K562 (cell line): ENCODE results near the gene PAX5. TPM values are rescaled to one million over a fixed set of nuclear protein-coding genes. Genes with fewer than 3 reads are reported as not detected.
A peak's percentile ranks its signal among the peaks of the same experiment; 100 is the strongest.

ENCODE experiments used
- ATAC-seq: fragments of 200-7000 bp; cut with Tn5 transposase; 3 replicates; pipeline ENCODE4 v1.9.1; 2020; ENCODE audit warnings: moderate library complexity
- BruUV-seq: library from RNA; stranded (reverse); fragments of 400-500 nt; replicated peaks from 2 replicates; lab custom pipeline; 2021; lab: Mats Ljungman, UMichigan
- CTCF ChIA-PET: fragments of 300-600 bp; formaldehyde crosslinking; extraction: SDS; loops from one replicate; lab custom pipeline; 2021; ENCODE audit warnings: low intra/inter-chr PET ratio; lab: Yijun Ruan, JAX
- POLR2A ChIA-PET: fragments of 300-600, 350-650 bp; sonication (Branson Sonifier 250); formaldehyde crosslinking; extraction: SDS; loops from one replicate; lab custom pipeline; 2021; ENCODE audit warnings: antibody characterized with exemption, inconsistent platforms; lab: Yijun Ruan, JAX
- DNase-seq, 4 experiments: peaks; one replicate each; pipeline versions ENCODE4 v3.0.0 to v3.0.0-alpha.2; 2011 to 2018; ENCODE audit warnings: low spot score in 3 of 4, mixed read lengths in 3 of 4; ENCODE audit errors: extremely low read depth in 1 of 4
- FAIRE-seq: peaks from 2 replicates; lab custom pipeline; 2011; peaks lifted over from hg19 to GRCh38; lab: Jason Lieb, UNC
- H2AFZ ChIP-seq: 2 replicates; pipeline ENCODE4 v1.6.0; 2011; ENCODE audit warnings: low read depth, low read length, control low read depth, inconsistent platforms
- H3K27ac ChIP-seq: fragments of 200-600 bp; 3 replicates; pipeline ENCODE4 v1.8.0; 2011; ENCODE audit warnings: low read depth, mild to moderate bottlenecking, control low read depth, inconsistent platforms, low read length, moderate library complexity, mixed read lengths; ENCODE audit errors: extremely low read depth
- H3K27me3 ChIP-seq, 2 experiments: fragments of 300-600 bp in 1 of 2; 2 replicates in 1 of 2; 3 replicates in 1 of 2; pipeline versions ENCODE4 v1.6.0 to v1.8.0; 2011; ENCODE audit warnings: inconsistent platforms in 2 of 2, low read length in 2 of 2, mild to moderate bottlenecking in 1 of 2, mixed read lengths in 1 of 2, moderate library complexity in 1 of 2; ENCODE audit not compliant: control insufficient read depth in 2 of 2, insufficient read depth in 2 of 2
- H3K36me3 ChIP-seq: fragments of 300-600 bp; 3 replicates; pipeline ENCODE4 v1.8.0; 2011; ENCODE audit warnings: mild to moderate bottlenecking, low read length, inconsistent platforms; ENCODE audit not compliant: control insufficient read depth, insufficient read depth
- H3K4me1 ChIP-seq, 2 experiments: fragments of 200-600 bp in 1 of 2; replicated peaks in 1 of 2; 2 replicates in 1 of 2; 3 replicates in 1 of 2; pipeline versions ENCODE4 v1.5.1 to v1.8.0; 2011; ENCODE audit warnings: inconsistent platforms in 2 of 2, low read length in 2 of 2, mild to moderate bottlenecking in 1 of 2, mixed read lengths in 1 of 2, moderate library complexity in 1 of 2; ENCODE audit not compliant: control insufficient read depth in 2 of 2, insufficient read depth in 2 of 2
- H3K4me2 ChIP-seq: 2 replicates; pipeline ENCODE4 v1.6.1; 2011; ENCODE audit warnings: low read length, control low read depth, inconsistent platforms, mixed read lengths; ENCODE audit not compliant: insufficient read depth
- H3K4me3 ChIP-seq: fragments of 200-600 bp; sonication (generic), shearing (Covaris generic); 2 replicates; pipeline ENCODE4 v1.5.1; 2016; ENCODE audit warnings: control low read depth, inconsistent platforms
- H3K79me2 ChIP-seq: fragments of 200-600 bp; 3 replicates; pipeline ENCODE4 v1.8.0; 2011; ENCODE audit warnings: low read length, inconsistent platforms; ENCODE audit not compliant: control insufficient read depth, insufficient read depth
- H3K9ac ChIP-seq, 2 experiments: 2 replicates each; pipeline versions ENCODE4 v1.6.0 to v1.6.1; 2011; ENCODE audit warnings: low read depth in 2 of 2, low read length in 2 of 2, control low read depth in 1 of 2, inconsistent platforms in 1 of 2, mild to moderate bottlenecking in 1 of 2, mixed read lengths in 1 of 2; ENCODE audit not compliant: insufficient read depth in 1 of 2
- H3K9me1 ChIP-seq: one replicate; pipeline ENCODE4 v1.6.0; 2011; ENCODE audit warnings: inconsistent platforms, mild to moderate bottlenecking, low read length, moderate library complexity; ENCODE audit not compliant: control insufficient read depth, insufficient read depth
- H3K9me3 ChIP-seq: replicated peaks from 2 replicates; pipeline ENCODE4 v1.5.1; 2011; ENCODE audit warnings: low read depth, low read length, inconsistent platforms; ENCODE audit not compliant: control insufficient read depth, insufficient read depth
- H4K20me1 ChIP-seq: replicated peaks from 2 replicates; pipeline ENCODE4 v1.6.1; 2011; ENCODE audit warnings: low read length, inconsistent platforms, mixed read lengths; ENCODE audit not compliant: control insufficient read depth, insufficient read depth
- C11orf30 ChIP-seq: fragments of 450-650 bp; IDR thresholded peaks from 2 replicates; pipeline ENCODE4 v1.6.1; 2016; ENCODE audit warnings: low read depth, mild to moderate bottlenecking
- CCNT2 ChIP-seq: IDR thresholded peaks from 2 replicates; pipeline ENCODE4 v1.6.1; 2011; ENCODE audit warnings: borderline replicate concordance, low read depth, mild to moderate bottlenecking, moderate library complexity, mixed read lengths, low read length; ENCODE audit not compliant: insufficient read length; ENCODE audit errors: extremely low read depth
- CGGBP1 ChIP-seq: fragments of 250-450 bp; sonication (Bioruptor Pico); IDR thresholded peaks from 2 replicates; pipeline ENCODE4 v1.9.0; 2021; ENCODE audit warnings: mild to moderate bottlenecking
- CTCFL ChIP-seq: IDR thresholded peaks from 2 replicates; pipeline ENCODE4 v1.6.1; 2011; ENCODE audit warnings: borderline replicate concordance, low read depth, mild to moderate bottlenecking, moderate library complexity, low read length; ENCODE audit not compliant: insufficient read depth, poor library complexity, severe bottlenecking
- ELK1 ChIP-seq: sonication (generic); formaldehyde crosslinking; IDR thresholded peaks from 2 replicates; pipeline ENCODE4 v1.8.1; 2022; ENCODE audit warnings: missing genetic modification reagents
- GTF2A2 ChIP-seq: IDR thresholded peaks from 2 replicates; pipeline ENCODE4 v1.6.1; 2016; ENCODE audit warnings: mild to moderate bottlenecking, missing genetic modification characterization, missing compliant biosample characterization
- HMBOX1 ChIP-seq: sonication (generic); IDR thresholded peaks from 2 replicates; pipeline ENCODE4 v1.6.1; 2016
- MAX ChIP-seq: sonication (generic); formaldehyde crosslinking; IDR thresholded peaks from 2 replicates; pipeline ENCODE4 v1.9.0; 2022; ENCODE audit warnings: mild to moderate bottlenecking, missing genetic modification reagents
- NFXL1 ChIP-seq: fragments of 450-650 bp; formaldehyde crosslinking; IDR thresholded peaks from 2 replicates; pipeline ENCODE4 v1.4.0; 2021; ENCODE audit warnings: mild to moderate bottlenecking
- RAD21 ChIP-seq, 2 experiments: fragments of 250-450 bp in 1 of 2; fragments of 450-650 bp in 1 of 2; sonication (Bioruptor Pico) in 1 of 2; formaldehyde crosslinking in 1 of 2; IDR thresholded peaks in 1 of 2; conservative IDR thresholded peaks in 1 of 2; 2 replicates each; pipeline versions ENCODE4 v1.4.0 to v1.8.0; 2020 to 2022; ENCODE audit warnings: mild to moderate bottlenecking in 2 of 2, moderate library complexity in 1 of 2
- SMC3 ChIP-seq: conservative IDR thresholded peaks from 2 replicates; pipeline ENCODE4 v1.6.1; 2011; ENCODE audit warnings: low read depth, low read length, improper control_type of control experiment; ENCODE audit not compliant: insufficient read depth
- ZBTB34 ChIP-seq: fragments of 250-450 bp; sonication (Bioruptor Pico); IDR thresholded peaks from 2 replicates; pipeline ENCODE4 v1.8.0; 2021; ENCODE audit warnings: mild to moderate bottlenecking, moderate library complexity
- ZNF696 ChIP-seq: fragments of 250-450 bp; sonication (Bioruptor Pico); conservative IDR thresholded peaks from 2 replicates; pipeline ENCODE4 v1.4.0; 2020; ENCODE audit warnings: mild to moderate bottlenecking, moderate library complexity
- WGBS: fragments of 100-300 bp; shearing (Covaris generic); methylation state at CpG from one replicate; pipeline ENCODE4 v1.1.6; 2016; ENCODE audit warnings: low coverage, mixed read lengths; ENCODE audit not compliant: insufficient coverage; ENCODE audit errors: missing lambda C conversion rate; 5-methylcytosine and 5-hydroxymethylcytosine counted together
- in situ Hi-C: fragments of 300-500 bp; cut with MboI; formaldehyde crosslinking; loops from 4 replicates; pipeline ENCODE4 v1.15.0; 2018; ENCODE audit warnings: inconsistent platforms, mixed read lengths
- intact Hi-C: fragments of 100-400 bp; cut with micrococcal nuclease; formaldehyde crosslinking; loops from 2 replicates; pipeline ENCODE4 v1.14.2; 2022
- polyA plus RNA-seq, 8 experiments: library from polyadenylated mRNA; depleted of rRNA in 4 of 8; stranded (reverse) in 5 of 8; unstranded in 3 of 8; fragments of >200 nt; fragmentation: Nextera tagmentation in 2 of 8; fragmentation: Illumina TruSeq in 1 of 8; extraction: Ambion mirVana in 2 of 8; extraction: Trizol in 1 of 8; gene quantifications; 2 replicates each; pipeline versions ENCODE4 v1.2.1 to v1.2.3, GENCODE V29; 2011 to 2014; ENCODE audit warnings: inconsistent platforms in 1 of 8, missing spikeins in 1 of 8
- total RNA-seq, 7 experiments: library from RNA; depleted of rRNA in 6 of 7; stranded (reverse); fragments of >200 nt in 6 of 7; fragmentation: Illumina TruSeq in 2 of 7; extraction: Trizol in 2 of 7; gene quantifications; 2 replicates each; pipeline versions ENCODE4 v1.2.1 to v1.2.3, GENCODE V29; 2011 to 2021; ENCODE audit warnings: low replicate concordance in 1 of 7

The PAX5 gene
- total and polyA plus RNA-seq, 9 of the 15 experiments (the other 6 are each of a cell fraction or from before 2014, with no cell fraction given): 0.03 to 0.09 TPM; not detected in 7

GRCh38 chr9:36855448-36856315 lies 178.4 kb downstream of the PAX5 start:
- no peaks in the 10 kb centered on the region for H3K9me3 ChIP-seq
- H3K36me3 ChIP-seq: no peaks in the 10 kb centered on the region
- no peak overlapping the region for H3K9ac ChIP-seq
- CTCF ChIA-PET: interaction anchor here (0.5 kb wide), 1 partner anchor 603 kb away, joined by 3 read pairs; no protein-coding TSS in a partner anchor
- no peak overlapping the region for H2AFZ ChIP-seq
- 5% methylated on average over 6 of the region's 9 CpGs for WGBS
- no peak overlapping the region for H3K4me2 ChIP-seq
- H3K27me3 ChIP-seq: peaks cover 0 to 50% of the 10 kb centered on the region in 2 experiments; a peak in 4 of 5 replicates
- no peaks in the 10 kb centered on the region for H3K9me1 ChIP-seq
- DNase-seq: peak; percentile 43 to 59 (median 55)
- no peak overlapping the region for H3K27ac ChIP-seq
- no peak overlapping the region for H3K4me3 ChIP-seq
- in situ Hi-C loops: no loop called here
- intact Hi-C loops: no loop called here
- H4K20me1 ChIP-seq: no peaks in the 10 kb centered on the region
- no peaks in the 10 kb centered on the region for H3K79me2 ChIP-seq
- BruUV-seq: no TSS peak
- ATAC-seq: peak; percentile 86
- POLR2A ChIA-PET: interaction anchor here (0.6 kb wide), 2 partner anchors 16 to 53 kb away, joined by 3 read pairs; no protein-coding TSS in a partner anchor
- no peak for FAIRE-seq
- no peaks in the 10 kb centered on the region; a peak in 1 of 5 replicates for H3K4me1 ChIP-seq
- TF ChIP-seq CGGBP1: no peak
- peak; percentile 7 for TF ChIP-seq CTCFL
- no peak for TF ChIP-seq CCNT2
- TF ChIP-seq RAD21 (CRISPR knock-in tag; conservative IDR thresholded peaks at IDR 0.05 in 1 of 2, IDR thresholded peaks at IDR 0.05 in 1 of 2): peak in 1 of 2 experiments; percentile 38; a peak in 1 of 4 replicates
- TF ChIP-seq ZNF696 (CRISPR knock-in tag): no peak
- TF ChIP-seq ELK1 (CRISPR knock-in tag): no peak
- TF ChIP-seq HMBOX1: no peak
- no peak for TF ChIP-seq MAX
- TF ChIP-seq ZBTB34 (CRISPR knock-in tag): no peak
- no peak for TF ChIP-seq NFXL1 (CRISPR knock-in tag)
- 0 out of 2 replicates have a peak, but pooled peaks have one; percentile 16 for TF ChIP-seq SMC3
- no peak for TF ChIP-seq C11orf30
- TF ChIP-seq GTF2A2 (tag): no peak
